Astrocyte of the spinal cord (primary cell): ENCODE data around the gene ITFG2.
A peak's percentile ranks its signal among the peaks of the same experiment; 100 is the strongest.

Experiments
- DNase-seq: peaks from one replicate; pipeline ENCODE4 v3.0.0; 2011; ENCODE audit warnings: low read depth, low spot score
- H3K4me3 ChIP-seq: 2 replicates; pipeline ENCODE4 v1.5.1; 2011; ENCODE audit warnings: low read depth, mild to moderate bottlenecking, low read length, moderate library complexity
- in situ Hi-C: cut with HindIII; loops from 2 replicates; pipeline ENCODE4 v1.10.0; 2017; ENCODE audit warnings: low sequenced_read_pairs
- TF ChIP-seq, protein P1 (sequence below): IDR thresholded peaks from 2 replicates; pipeline ENCODE4 v1.5.1; 2012; ENCODE audit warnings: low read depth, mild to moderate bottlenecking, low read length, inconsistent platforms

ITFG2 gene

DNA sequence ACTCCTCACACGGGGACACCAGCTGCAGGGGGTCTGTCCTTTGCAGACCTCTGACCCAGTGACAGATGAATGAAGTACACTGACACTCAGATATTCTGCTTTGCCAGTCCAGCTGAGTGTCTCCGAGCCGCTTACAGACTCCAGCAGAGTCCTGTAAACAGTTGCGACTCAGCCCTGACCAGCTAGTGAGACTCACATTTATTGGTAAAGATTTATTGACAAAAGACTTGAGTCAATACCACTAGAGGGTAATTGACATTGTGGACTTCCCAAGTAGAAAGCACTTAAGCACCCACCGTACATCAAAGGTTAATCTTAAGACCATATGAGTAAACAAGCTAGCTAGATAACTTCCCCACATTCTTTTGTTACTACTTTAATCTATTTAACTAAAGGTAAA, 27.5 kb upstream of the ITFG2 start:
- in situ Hi-C loops: no loop called here
- no peak for DNase-seq
- H3K4me3 ChIP-seq: no peak overlapping the region
- TF ChIP-seq, protein P1, sequence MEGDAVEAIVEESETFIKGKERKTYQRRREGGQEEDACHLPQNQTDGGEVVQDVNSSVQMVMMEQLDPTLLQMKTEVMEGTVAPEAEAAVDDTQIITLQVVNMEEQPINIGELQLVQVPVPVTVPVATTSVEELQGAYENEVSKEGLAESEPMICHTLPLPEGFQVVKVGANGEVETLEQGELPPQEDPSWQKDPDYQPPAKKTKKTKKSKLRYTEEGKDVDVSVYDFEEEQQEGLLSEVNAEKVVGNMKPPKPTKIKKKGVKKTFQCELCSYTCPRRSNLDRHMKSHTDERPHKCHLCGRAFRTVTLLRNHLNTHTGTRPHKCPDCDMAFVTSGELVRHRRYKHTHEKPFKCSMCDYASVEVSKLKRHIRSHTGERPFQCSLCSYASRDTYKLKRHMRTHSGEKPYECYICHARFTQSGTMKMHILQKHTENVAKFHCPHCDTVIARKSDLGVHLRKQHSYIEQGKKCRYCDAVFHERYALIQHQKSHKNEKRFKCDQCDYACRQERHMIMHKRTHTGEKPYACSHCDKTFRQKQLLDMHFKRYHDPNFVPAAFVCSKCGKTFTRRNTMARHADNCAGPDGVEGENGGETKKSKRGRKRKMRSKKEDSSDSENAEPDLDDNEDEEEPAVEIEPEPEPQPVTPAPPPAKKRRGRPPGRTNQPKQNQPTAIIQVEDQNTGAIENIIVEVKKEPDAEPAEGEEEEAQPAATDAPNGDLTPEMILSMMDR: no peak

DNA sequence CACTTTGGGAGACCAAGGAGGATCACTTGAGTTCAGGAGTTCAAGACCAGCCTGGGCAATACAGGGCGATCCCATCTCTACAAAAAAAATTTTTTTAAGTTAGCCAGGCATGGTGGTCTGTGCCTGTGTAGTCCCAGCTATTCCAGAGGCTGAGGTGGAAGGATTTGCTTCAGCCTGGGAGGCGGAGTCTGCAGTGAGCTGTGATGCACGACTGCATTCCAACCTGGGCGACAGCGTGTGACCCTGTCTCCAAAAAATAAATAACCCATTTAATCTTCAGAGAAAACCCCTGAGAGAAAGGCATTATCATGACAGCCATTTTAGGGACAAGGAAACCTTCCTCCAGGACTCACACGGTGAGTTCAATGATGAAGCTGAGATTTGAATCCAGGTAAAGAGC, 21.4 kb upstream of the ITFG2 start:
- DNase-seq: no peak
- H3K4me3 ChIP-seq: no peak overlapping the region
- in situ Hi-C loops: no loop called here
- TF ChIP-seq, protein P1: no peak

DNA sequence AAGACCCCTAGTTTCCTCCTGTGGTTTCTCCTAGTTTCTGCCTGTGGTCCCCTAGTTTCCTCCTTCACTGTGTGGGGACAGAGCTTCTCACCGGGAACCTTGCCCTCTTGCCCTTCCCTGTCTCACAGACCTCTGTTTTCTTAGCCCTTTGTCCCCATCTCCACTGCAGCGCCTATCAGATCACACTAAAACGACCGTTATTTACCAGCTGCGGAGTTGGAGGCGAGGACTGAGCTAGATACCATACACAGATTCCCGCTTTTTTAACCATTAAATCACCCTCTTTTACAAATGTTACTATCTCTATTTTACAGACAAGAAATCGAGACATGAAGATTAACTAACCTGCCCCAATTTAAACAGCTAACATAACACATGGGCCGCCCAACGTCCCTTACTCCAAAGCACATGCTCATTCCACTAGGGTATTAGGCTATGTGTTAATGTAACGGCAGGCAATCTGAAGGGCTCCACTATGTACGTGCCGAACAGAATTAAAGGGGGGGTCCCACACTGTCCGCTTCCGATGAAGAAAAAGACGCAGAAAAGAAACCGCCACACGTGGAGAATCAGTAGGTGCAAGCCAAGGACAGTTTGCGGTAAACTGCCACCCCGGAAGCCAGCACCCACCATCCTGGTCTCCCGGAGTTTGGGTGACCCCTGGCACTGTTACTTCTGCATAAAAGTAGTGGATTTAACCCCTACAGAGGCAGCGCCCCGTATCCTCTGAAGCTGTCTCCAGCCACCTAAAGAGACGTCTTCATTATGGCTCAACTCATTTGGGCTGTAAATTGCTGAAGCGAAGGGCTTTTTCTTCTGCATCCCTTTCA, 19.6 kb upstream of the ITFG2 start:
- DNase-seq: no peak
- TF ChIP-seq, protein P1: no peak
- in situ Hi-C loops: no loop called here
- no peak overlapping the region for H3K4me3 ChIP-seq

DNA sequence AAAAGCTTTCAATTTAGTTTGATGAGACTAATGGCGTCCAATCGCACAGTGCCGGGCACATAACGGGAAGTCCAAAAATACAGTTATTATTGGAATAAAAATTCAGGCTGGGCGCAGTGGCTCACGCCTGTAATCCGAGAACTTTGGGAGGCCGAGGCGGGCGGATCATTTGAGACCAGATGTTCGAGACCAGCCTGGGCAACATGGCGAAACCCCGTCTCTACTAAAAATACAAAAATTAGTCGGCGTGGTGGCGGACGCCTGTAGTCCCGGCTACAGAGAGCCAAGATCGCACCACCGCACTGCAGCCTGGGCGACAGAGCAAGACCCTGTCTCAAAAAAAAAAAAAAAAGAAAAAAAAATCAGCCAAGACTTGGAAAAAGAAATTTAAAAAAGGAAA, 18.9 kb upstream of the ITFG2 start:
- H3K4me3 ChIP-seq: no peak overlapping the region
- in situ Hi-C loops: no loop called here
- TF ChIP-seq, protein P1: no peak
- no peak for DNase-seq

DNA sequence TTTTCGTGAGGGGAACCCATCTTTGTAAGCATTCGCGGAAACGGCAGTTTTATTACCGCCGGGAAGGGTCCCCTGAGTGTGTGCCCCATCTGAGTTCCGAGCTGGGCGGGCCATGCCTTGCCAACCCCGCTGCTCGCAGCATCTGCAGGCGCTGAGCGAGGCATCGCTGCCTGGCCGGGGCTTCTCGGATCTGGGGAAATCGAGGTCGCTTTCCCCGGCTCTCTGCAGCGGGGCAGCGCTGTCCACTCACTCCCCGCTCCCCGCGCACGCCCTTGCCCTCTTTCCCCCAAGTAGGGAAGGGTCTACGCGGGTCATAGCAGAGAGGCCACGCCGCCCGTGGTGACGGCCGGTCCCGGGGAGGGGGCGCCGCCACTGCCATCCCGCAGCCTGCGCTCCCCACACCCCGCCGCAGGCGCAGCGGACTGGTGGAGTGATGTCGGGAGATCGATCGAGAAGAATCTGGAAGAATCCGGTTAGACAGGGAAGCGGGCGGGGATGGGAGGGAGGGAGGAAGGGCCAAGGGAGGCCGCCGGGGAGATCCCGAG, 18.2 kb upstream of the ITFG2 start:
- no peak for DNase-seq
- TF ChIP-seq, protein P1: no peak
- in situ Hi-C loops: no loop called here
- peak overlapping the region; percentile 73 for H3K4me3 ChIP-seq

DNA sequence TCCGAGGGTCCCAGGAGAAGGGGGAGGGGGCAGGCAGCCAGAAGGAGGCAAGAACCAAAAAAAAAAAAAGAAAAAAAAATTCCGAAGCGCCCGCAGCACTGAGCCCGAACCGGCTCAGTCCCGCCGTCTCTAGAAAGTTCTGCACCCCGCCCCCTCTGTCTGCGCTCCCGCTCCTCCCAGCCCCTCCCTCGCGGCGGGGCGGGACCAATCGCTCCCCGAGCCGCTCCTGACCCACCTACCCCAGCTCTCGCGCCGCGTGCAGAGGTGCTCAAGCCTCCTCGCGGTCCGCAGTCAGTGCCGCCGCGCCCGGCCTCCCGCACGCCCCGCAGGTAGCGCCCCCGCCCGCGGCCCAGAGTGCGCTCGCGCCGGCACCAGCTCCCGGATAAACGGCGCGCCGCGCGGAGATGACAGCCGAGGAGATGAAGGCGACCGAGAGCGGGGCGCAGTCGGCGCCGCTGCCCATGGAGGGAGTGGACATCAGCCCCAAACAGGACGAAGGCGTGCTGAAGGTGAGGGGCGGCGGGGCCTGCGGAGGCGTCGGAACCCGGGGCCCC, 17.7 kb upstream of the ITFG2 start, which contains the start of gene FKBP4:
Gene FKBP4 (plus strand): TSS at position 235 of the 554 bp plus-strand sequence. CDS start 170 bp downstream, at position 405.
- TF ChIP-seq, protein P1: no peak
- peak within 1 kb of the TSS; percentile 73 for H3K4me3 ChIP-seq
- peak; percentile 80 for DNase-seq
- in situ Hi-C loops: no loop called here
